ENCODE results near the gene METTL2B.
"Not testable (repeated sequence)": the region's sequence is repeated elsewhere in the genome, so short reads cannot be mapped to it uniquely, and the experiment has no call there.

DNA sequence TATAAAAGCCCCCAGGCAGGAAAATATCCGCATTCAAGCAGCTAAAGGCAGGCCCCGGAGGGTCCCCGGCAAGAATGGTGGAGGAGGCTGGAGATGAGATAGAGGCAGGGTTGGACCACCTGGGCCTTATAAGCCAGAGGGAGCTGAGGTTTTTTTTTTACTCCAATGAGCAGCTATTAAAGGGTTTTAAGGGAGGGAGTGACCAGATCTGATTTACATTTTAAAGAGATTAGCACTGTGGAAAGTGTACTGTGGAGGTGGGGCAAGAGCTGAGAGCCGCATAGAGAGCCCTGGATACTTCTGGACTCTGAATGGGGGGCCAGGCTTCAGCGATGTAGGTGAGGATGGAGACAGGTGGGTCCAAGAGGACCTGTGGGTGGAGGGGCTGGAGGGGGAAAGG is 40.5 kb downstream of the METTL2B start:
- TF ChIP-seq, protein P1, sequence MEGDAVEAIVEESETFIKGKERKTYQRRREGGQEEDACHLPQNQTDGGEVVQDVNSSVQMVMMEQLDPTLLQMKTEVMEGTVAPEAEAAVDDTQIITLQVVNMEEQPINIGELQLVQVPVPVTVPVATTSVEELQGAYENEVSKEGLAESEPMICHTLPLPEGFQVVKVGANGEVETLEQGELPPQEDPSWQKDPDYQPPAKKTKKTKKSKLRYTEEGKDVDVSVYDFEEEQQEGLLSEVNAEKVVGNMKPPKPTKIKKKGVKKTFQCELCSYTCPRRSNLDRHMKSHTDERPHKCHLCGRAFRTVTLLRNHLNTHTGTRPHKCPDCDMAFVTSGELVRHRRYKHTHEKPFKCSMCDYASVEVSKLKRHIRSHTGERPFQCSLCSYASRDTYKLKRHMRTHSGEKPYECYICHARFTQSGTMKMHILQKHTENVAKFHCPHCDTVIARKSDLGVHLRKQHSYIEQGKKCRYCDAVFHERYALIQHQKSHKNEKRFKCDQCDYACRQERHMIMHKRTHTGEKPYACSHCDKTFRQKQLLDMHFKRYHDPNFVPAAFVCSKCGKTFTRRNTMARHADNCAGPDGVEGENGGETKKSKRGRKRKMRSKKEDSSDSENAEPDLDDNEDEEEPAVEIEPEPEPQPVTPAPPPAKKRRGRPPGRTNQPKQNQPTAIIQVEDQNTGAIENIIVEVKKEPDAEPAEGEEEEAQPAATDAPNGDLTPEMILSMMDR (IDR thresholded peaks at IDR 0.05; ENCODE audit: insufficient read depth, low read length, poor library complexity, severe bottlenecking) = not testable (repeated sequence)
- TF ChIP-seq EZH2phosphoT487 (conservative IDR thresholded peaks at IDR 0.05; ENCODE audit: low read length) = not testable (repeated sequence)
